T-helper 22 cell (primary cell): ENCODE data around the gene CTBP1.

Experiments used
- DNase-seq: peaks from one replicate; pipeline ENCODE4 v3.0.0-alpha.2; 2020; ENCODE audit warnings: low read depth

The CTBP1 gene

DNA sequence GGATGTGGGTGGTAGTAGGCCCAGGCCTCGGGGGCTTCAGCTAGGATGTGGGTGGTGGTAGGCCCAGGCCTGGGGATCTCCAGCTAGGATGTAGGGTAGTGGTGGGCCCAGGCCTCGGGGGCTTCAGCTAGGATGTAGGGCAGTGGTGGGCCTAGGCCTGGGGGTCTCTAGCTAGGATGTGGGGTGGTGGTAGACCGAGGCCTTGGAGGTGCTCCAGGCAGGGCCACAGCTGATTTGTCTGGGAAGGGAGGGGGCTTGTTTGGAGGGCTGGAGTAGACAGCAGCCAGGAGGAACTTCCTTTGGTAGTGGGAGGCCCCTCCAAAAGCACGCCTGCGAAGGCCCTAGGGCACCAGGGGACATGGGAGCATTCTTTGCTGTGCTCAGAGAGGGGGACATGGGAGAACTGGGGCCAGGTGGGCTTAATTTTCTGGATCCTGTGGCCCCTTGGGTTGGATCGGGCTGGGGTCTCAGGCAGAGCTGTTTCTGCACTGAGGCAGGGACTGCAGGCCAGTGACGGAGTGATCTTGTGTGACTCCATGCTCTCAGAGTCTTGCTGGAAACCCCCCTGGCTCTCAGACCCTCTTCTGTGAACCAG is 73.2 kb downstream of the CTBP1 start:
- DNase-seq = no peak

DNA sequence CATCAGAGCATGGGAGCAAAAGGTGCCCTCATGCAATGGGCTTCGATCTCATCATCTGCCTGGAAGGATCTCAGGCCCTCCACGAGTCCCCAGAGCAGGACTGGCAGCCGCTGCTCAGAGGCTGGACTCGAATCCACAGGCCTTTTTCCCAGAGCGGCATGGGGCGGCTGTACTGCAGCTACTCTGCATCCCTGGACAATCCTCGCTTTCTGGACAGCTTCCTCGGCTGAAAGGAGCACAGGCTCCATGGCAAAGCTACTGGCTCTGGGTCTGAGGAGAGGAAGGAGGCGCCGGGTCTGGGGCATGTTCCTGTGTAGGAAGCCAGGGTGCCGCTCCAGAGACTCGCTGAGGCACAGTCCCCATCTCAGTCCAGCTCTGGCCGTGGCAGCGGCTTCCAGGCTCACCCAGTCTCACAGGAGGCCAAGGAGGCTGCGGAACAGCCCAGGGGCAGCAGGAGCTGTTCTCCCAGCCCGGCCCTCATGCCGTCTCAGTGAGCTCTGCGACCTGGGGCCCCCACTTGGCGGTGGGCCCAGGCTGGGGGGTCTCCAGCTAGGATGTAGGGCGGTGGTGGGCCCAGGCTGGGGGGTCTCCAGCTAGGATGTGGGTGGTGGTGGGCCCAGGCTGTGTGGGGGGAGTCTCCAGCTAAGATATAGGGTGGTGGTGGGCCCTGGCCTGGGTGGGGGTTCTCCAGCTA is 73.8 kb downstream of the CTBP1 start:
- DNase-seq = no peak

DNA sequence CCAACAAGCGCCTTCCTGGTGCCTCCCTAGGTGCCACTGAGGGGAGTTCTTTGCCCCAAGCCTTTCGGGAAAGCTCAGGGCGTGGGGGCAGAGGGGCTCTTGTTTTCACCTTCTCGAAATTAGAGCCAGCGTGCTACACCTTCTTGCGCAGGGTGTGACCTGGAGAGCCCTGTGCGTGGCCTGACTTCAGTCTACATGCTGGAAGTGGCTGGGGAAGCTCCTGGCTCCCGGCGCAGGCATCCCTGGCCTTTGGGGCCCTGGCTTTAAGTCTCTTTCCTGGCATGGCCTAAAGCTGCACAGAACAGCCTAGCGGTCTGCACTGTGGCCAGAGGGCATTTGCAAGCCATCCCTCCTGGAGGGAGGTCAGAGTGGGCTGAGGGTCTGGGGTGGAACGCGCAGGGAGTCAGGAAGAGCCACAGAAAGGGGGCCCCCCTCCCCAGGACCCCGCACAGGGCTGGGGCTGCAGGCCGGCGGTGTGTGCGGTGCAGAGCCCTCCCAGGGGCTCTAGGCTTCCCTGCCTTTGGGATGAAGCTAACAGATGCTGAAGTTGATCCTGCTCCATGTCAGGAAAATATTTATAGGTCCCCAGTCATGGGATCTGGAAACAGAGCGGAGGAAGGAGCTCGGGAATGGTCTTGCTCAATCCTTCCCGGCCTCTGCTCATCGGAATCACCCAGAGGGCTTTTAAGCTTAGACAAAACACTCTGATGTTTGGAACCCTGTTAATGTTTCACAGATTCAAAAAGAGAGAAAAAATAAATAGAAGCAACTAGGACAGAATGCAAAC is 75.8 kb downstream of the CTBP1 start:
- DNase-seq = no peak

DNA sequence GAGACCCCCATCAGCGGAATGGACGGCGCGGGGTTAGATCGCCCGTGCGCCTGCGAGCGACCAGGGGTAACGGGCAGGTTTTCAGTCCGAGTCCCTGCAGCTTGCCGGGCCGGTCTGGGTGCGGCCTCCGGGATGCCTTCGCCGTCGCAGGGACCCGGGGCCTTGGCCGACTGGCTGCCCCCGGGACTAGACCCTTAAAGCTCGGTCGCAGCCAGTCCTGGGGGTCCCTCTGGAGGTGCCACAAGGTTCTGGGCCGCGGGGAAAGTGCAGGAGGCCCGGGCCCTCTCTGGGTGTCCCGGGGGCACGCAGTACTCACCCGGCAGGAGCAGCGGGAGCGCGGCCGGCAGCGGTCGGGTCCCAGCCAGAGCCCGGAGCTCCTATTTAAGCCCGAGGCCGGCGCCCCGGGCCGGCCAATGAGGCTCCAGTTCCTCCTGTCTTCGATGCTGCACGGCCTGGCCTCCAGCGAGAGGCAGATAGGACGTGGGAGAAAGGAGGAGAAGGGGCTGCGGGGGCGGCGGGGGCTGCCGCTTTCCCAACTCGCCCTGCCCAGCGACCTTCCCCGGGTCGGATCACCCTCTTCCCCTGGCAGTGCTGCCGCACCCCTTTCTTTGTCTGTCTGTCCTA is 76.6 kb downstream of the CTBP1 start, which contains the start of gene SPON2:
TSS of gene SPON2 (minus strand) at position 356 of the 624 bp plus-strand sequence.
- DNase-seq = no peak

DNA sequence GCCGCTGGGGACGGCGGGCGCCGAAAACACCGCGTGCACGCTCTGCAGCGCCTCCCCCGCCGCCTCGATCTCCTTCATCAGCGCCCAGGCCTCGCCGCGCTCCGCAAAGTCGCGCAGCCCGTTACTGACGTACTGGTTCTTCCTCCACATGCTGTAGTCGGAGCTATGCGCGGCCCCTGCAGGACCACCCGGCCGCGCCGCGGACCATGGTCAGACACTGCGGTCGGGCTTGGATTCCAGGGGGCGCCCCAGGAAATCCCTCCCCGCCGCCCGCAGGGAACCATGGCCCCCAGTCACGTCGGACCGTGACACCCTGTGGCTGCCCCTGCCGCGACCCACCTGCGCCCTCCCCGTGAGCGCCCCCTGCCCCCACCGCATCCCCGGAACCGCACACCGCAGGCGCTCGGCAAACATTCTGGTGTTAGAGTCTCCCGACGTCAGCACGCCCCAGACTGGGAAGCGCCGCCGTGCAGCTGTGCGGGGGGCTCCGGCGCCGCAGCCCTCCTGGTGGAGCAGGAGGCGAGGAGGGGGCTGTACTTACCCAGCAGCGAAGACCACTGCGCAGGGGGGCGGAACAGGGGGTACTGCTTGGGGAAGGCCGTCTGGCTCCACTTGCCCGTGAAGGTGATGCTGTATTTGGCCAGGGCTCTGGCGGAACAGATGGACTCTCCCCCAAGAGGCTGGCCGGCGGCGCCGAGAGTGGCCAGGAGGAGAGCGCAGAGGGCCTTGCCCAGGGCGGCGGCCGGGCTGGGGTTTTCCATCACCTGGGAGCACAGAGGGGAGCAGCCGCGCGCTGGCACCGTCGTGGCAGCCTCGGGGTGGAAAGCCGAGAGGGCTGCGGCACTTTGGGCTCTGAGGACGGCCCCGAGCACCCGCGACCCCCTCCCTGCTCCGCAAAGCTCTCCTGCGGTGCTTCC is 77.4 kb downstream of the CTBP1 start:
- peak; percentile 27 for DNase-seq

DNA sequence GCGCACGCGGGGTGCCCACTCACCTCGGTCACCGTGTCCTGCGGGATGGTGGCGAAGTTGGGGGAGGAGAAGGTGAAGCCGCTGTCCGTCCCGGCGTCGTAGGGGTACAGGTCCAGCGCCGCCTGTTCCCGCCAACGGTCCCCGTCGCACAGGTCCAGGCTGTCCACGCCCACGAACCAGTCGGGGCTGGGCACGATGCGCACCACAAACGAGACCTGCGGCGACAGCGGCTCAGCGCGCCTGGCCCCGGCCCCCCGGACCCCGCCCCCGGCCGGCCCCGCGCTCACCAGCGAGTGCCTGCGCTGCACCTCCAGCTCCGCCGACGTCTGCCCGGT is 78.0 kb downstream of the CTBP1 start:
- DNase-seq = no peak

DNA sequence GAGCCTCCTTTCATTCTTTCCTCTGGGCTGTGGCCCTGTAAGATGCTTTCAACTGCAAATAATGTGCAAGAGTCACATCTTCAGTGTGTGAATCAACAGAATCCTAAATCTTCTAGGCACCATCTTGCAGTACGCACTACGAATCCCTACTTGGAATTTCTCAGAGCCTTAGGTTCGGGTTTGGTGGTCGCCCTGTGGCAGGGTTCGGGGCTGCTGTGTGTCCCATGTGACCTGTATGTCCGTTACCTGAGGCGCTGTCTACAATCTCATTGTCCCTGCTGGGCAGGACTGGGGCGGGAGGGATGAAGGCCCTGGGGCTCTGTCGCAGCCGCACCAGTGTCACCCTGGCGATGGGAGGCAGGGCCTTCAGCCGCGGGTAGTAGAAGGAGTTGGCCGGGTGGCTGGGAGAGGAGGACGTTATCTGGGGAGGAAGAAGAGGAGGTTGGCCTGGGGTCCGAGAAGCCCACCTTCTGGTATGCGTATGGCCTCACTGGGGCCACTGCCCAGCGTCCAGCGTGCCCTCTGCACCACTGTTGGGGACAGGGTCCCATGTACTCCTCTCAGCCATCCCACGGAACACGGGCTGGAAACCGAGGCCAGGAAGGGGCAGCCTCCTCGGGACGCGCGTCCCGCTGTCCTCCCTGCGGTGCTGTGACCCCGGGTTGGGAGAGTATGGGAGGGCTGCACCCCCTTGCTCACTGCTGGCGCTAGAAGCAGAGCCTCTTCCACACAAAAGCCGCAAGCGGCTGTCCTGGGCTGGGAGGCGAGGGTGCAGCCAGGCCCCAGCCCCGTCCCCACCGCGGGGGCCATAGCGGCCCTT is 78.6 kb downstream of the CTBP1 start:
- no peak for DNase-seq

DNA sequence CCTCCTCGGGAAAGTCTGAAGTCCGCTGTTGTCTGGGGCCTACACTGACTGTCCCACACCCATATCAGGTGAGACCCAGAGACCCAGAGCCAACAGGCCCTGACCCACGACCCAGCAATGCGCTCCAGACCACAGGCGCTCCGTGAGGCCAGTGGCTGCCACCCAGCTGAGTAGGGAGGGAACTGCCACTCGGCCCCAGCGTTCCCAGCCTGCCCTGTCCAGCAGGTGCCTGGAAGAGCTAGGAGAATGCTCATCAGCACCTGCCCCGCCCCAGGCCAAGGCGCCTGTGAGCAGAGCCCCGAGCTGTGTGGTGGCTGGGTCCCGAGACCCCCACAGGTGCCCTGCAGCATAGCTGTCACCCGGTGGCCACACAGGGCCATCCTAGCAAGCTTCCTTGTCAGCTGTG is 79.2 kb downstream of the CTBP1 start:
- DNase-seq = no peak

DNA sequence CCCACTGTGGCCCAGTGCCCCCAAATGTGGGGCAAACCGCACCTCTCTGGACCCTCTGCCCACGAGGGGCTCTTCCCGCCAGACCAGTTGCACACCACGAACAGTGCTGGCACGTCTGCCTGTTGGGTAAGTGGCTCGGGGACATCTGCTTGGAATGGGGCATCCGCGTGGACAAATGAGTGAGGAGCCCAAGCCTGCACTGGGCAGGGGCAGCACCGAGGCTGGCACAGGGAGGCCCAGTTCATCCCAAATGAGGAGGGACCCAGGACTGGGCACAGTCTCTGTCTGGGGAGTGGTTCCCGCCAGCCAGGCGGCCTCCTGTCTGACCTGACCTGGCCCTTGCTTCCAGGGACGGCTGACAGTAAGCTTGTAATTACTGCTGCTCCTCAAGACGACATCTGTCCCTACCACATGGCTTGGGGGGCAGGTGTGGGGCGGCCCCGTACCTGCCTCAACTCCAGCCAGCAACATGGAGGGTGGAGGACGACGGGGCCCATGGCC is 79.7 kb downstream of the CTBP1 start:
- no peak for DNase-seq

DNA sequence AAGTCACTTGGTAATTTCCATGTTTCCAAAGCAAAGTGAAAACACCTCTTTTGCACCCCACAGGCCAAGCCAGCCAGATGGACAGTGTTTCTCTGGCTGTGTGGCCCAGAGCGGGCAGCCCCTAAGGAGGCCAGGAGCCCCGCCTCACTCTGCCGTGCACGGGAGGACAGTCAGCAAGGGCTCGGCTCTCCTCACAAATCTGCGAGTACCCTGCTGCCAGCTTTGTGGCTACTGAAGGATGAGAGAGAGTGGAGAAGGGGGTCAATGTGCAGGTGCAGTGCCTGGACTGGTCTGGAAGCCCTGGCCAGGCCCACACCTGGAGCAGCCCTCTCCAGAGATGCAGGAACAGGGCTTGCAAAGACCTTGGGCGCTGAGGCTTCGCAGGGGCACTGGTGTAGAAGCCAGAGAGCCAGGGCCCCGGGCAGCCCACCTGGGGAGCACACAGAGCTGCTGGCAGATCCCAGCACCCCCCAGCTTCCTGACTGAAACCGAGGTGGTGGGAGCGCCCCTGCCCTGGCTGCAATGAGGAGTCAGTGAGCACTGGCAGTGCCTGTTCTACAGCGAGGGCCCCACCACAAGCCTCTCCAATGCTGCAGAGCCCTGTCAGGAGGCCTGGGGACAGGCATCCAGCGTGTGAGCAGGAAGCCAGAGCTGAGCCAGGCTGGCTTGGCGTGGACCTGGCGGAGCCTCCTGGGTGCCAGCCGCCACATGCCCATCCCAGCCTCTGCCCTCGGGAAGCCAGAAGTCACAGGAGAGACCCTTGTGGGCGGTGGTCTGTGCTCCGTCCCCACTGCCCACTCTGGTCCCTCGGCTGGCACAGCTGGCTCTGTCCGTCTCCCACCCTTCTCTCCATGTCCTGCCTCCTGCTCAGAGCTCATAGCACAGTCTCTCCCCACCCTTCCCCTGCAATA is 80.5 kb downstream of the CTBP1 start:
- no peak for DNase-seq

DNA sequence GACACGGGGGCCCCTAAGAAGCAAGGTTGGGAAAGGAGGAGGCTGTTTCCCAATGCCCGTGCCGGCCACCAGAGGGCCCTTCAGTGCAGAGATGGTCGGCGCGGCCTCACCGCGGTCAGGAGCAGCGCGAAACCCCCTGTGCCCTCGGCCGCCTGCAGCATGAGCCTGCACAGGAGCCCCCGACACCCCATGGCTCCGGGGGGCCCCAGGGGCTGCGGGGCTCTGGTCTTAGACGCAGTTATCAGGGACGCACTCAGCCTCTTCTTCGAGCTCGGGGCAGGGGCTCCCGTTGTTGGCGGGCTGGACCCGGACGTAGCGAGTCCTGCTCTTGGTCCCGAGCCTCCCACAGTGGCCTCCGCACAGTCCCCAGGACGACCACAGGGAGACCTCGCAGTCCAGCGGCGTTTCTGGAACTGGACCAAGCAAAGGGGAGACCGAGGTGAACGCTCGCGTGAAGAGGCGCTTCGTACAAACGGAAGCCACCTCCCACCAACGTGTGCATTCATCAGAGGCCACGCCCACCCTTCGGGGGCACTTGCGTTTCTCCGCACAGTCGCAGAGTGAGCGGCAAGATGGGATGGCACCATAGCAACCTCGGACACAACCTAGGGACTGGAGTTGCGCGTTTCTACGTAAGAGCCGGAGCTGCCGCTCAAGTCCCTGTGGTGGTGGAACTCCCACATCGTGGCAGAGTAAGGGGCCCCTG is 81.5 kb downstream of the CTBP1 start:
- peak; percentile 74 for DNase-seq

DNA sequence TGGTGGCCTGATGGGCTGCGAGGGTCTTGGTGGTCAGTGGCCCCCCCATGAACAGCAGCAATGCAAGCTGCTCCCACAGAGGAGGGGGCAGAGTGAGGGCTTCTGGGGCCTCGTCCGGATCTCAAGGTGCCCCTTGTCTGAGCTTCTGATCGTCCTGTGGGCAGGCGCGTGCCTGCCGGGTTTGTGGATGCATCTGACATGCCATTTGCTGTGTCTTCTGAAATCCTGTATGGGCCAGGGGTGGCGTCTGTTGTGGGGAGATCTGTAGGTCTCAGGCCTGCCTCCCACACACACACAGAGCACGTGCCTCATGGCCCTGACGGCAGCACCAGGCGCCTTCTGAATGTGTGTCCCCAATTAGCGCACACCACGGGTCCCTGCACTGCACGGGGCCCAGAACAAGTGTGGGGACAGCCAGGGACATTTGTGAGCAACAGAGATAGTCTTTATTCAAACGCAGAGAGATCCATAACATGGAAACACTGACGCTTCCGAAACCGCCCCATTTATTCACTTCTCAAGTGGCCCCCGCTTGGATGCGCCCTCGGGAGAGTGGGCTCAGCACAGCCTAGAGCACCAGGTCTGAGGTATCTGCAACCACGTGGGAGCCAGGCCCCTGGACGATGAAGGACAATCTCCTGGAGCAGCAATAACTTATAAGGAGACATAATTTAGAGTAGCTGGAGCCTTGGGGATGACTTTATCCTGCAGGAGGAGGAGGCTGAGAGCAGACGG is 82.3 kb downstream of the CTBP1 start:
- DNase-seq = no peak

DNA sequence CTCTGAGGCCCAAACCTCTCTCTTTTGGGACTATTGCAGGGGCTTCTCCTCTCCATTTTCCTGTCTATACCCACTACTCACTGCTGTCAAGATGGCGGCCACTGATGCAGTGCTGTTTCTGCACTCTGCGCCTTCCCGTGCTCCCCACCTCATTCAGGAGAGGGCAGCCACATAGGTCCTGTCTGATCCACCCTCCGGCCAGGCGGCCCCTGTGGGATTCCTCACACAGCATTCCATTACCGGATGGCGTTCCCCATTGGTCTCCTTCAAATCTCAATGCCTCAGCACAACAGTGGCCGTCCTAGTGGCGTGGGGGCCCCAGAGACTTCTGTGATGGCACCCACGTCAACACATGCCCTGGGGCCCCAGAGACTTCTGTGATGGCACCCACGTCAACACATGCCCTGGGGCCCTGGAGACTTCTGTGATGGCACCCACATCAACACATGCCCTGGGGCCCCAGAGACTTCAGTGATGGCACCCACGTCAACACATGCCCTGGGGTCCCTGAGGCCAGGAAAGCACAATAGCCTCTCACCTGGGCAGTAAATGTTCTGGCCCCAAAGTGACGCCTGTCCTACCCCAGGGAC is 83.9 kb downstream of the CTBP1 start:
- no peak for DNase-seq

DNA sequence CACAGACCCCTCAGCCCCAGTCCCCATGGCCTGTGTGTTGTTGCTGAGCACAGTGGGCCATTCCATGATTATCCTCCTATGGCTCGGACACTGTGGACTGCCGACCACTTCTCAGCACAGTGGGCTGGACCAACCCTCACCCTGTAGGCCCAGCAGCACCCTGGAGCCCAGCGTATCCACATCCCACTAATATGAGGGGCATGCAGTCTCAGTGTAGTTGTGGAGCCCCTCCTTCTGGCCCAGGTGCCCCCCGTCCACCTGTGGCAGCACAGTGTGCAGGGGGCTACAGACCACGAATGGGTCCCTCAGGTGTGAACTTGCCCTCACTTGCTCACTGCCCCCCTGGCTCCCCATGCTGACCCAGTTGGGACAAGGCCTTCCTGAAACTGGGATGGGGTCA is 84.5 kb downstream of the CTBP1 start:
- no peak for DNase-seq

DNA sequence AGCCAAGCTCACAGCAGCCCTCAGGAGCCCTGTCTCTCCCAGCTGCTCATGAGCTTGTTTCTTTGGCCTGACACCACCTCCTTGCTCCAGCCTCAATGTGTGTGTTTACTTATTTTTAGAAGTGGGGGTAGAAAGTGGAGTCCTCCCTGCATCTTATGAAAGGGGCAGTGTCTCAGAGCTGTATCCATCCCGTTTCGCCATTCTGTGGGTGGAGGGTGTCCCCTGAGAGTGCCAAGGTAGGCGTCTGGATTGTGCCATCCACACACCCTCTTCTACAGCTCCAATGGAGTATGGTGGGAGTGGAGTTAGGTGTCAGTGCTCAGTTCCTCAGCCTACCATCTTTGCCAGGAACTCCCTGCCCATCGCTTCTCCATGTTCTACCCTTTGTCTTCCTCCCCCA is 84.9 kb downstream of the CTBP1 start:
- DNase-seq = no peak
